Subcutaneous adipose tissue (tissue), 4 donors: Measurements from ENCODE around the gene ANAPC2. TPM values are rescaled to one million over a fixed set of nuclear protein-coding genes. Genes with fewer than 3 reads are reported as not detected.

Source experiments
- CTCF ChIP-seq: fragments of 450-650 bp; IDR thresholded peaks from one replicate; pipeline ENCODE4 v1.5.1; 2016; ENCODE audit warnings: low read depth, mild to moderate bottlenecking, control low read depth, antibody characterized with exemption, moderate library complexity
- total RNA-seq, 4 donors: library from RNA; depleted of rRNA; stranded (reverse); fragments of >200 nt; gene quantifications; one replicate each; pipeline ENCODE4 v1.1.0, GENCODE V29; 2016

ANAPC2 gene
- total RNA-seq, 4 donors from 2014 or later = 11.6 to 53.1 (median 22.6) TPM

- TF ChIP-seq CTCF = no peak
These were observed 19.8 kb downstream of the ANAPC2 start for GRCh38 chr9:137168573-137168903.

GRCh38 chr9:137167747-137168572, 20.4 kb downstream of the ANAPC2 start:
- TF ChIP-seq CTCF = no peak

- TF ChIP-seq CTCF = no peak
These were observed 21.0 kb downstream of the ANAPC2 start for GRCh38 chr9:137167277-137167746.

- TF ChIP-seq CTCF = no peak
These were observed 21.8 kb downstream of the ANAPC2 start for GRCh38 chr9:137166380-137167229.

GRCh38 chr9:137165250-137165836, 23.0 kb downstream of the ANAPC2 start:
- TF ChIP-seq CTCF = no peak

- TF ChIP-seq CTCF = no peak
These were observed 23.8 kb downstream of the ANAPC2 start for GRCh38 chr9:137164370-137165249.
